ENCODE data around the gene CEP72.

The CEP72 gene

DNA sequence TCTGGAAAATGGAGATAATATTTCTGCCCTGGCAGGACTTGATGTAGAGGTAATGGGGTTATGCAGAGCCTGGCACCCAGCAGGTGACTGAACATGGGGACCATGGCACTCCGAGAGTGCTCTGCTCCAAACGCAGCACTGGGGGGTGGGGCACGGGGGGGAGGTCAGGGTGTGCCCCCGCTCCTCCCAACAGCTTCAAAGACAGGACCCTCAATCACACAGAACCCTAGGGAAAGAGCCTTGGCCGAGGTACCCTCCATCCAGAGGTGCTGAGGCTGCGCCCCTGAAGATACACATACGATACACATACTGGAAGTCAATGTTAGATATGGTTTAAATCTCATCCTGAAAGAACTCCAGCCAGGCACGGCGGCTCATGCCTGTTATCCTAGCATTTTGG, 26.6 kb upstream of the CEP72 start:
- DNase-seq: no peak
- no peak for ATAC-seq
- no peak overlapping the region for H3K27ac Mint-ChIP-seq
- peaks cover 5% of the 10 kb centered on the region for H3K36me3 Mint-ChIP-seq (ENCODE audit: low read depth)
- no peak overlapping the region for H3K4me3 Mint-ChIP-seq
- H3K9me3 Mint-ChIP-seq: peaks cover 12% of the 10 kb centered on the region
- H3K27me3 Mint-ChIP-seq: peaks cover 36% of the 10 kb centered on the region
- peaks cover 5% of the 10 kb centered on the region for H3K4me1 Mint-ChIP-seq

DNA sequence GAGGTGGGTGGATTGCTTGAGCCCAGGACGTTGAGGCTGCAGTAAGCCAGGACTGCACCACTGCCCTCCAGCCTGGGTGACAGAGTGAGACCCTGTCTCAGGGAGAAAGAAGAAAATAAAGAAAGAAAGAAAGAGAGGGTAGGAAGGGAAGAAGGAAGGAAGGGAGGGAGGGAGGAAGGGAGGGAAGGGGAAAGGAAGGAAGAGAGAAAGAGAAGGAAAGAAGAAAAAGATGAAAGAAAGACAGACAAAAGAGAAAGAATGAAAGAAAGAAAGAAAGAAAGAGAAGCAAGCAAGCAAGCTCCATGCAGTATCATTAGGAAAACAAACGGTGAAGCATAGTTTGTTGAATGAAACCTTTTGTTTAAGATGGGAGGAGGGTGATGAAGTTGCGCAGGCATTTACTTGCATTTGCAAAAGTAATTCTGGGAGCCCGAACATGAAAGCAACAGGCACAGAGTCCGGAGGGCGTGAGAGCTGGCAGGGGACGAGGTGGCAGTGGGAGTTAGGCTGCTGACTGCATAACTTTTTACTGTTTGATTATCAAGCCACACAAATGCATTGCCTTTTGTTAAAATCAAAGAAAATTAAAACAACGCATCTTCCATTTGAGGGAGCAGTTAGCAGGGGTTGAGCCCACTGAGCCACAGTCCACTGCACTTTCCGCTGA, 26.0 kb upstream of the CEP72 start:
- H3K4me3 Mint-ChIP-seq: no peak overlapping the region
- H3K4me1 Mint-ChIP-seq: peaks cover 5% of the 10 kb centered on the region
- no peak for DNase-seq
- no peak overlapping the region for H3K27ac Mint-ChIP-seq
- H3K9me3 Mint-ChIP-seq: peaks cover 12% of the 10 kb centered on the region
- H3K36me3 Mint-ChIP-seq (ENCODE audit: low read depth): peaks cover 5% of the 10 kb centered on the region
- no peak for ATAC-seq
- H3K27me3 Mint-ChIP-seq: peaks cover 36% of the 10 kb centered on the region

DNA sequence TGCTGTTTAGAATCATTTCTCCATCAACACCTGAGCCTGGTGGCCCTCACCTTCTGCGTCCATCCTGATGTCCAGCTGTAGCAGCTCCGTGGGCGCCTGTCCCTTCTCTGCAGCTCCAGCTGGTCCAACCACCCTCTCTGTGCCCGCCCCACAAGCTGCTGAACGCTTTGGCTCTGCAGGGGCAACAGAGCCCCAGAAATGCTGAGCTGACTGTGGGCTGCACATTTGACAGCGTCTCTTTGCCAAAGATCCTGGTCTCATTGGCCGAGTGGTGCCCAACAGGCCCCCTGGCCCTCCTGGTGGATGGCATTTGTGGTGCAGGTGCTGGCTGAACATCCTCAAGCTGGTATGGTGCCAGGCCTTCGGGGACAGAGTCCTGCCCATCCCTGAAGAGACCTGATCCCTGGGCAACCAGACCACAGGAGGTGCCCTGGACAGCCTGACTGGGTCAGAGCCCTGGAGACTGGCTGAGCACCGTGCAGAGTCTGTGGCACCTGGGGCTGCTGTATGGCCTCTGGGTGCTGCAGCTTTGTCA, 25.3 kb upstream of the CEP72 start:
- Mint-ChIP-seq H3K4me1 (peaks cover 5% of the 10 kb centered on the region), H3K4me3 (no peak overlapping the region), H3K9me3 (peaks cover 12% of the 10 kb centered on the region), H3K36me3 (ENCODE audit: low read depth) (peaks cover 5% of the 10 kb centered on the region), H3K27me3 (peaks cover 37% of the 10 kb centered on the region), H3K27ac (no peak overlapping the region)
- DNase-seq (no peak), ATAC-seq (no peak)

GRCh38 chr5:587403-587802, 24.7 kb upstream of the CEP72 start:
- peaks cover 35% of the 10 kb centered on the region for H3K27me3 Mint-ChIP-seq
- H3K9me3 Mint-ChIP-seq: peaks cover 12% of the 10 kb centered on the region
- H3K36me3 Mint-ChIP-seq (ENCODE audit: low read depth): peaks cover 5% of the 10 kb centered on the region
- no peak for DNase-seq
- H3K4me3 Mint-ChIP-seq: no peak overlapping the region
- no peak for ATAC-seq
- peaks cover 5% of the 10 kb centered on the region for H3K4me1 Mint-ChIP-seq
- no peak overlapping the region for H3K27ac Mint-ChIP-seq

DNA sequence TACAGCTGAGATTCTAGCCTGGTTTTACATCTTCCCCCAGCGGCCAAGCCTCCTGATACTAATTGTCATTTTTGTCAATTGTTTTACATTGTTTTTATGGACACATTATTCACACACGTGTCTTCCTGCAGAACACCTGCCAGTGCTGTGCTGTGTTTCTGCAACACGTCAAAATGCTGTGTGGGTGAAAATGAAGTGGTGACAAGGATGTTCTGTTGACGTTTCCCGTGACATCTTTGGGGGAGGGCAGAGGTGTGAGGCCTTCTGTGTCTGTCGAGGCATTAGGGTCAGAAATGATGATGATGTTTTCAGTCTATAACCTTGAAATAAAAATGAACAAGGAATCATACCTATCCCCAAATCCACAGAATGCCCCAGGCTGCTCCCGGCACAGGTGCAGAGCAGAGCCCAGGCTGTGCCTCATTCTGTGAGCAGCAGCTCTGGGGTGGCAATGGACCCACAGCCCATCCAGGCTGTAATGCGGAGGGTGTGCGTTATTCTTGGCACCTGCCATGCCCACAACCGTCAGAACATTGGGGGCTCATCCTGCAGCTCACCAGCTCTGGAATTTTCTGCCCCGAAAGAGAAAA, 23.6 kb upstream of the CEP72 start:
- Mint-ChIP-seq H3K27me3 (peaks cover 31% of the 10 kb centered on the region), H3K9me3 (peaks cover 12% of the 10 kb centered on the region), H3K4me3 (no peak overlapping the region), H3K36me3 (ENCODE audit: low read depth) (peaks cover 5% of the 10 kb centered on the region), H3K27ac (no peak overlapping the region), H3K4me1 (peaks cover 5% of the 10 kb centered on the region)
- DNase-seq: no peak
- ATAC-seq: no peak

DNA sequence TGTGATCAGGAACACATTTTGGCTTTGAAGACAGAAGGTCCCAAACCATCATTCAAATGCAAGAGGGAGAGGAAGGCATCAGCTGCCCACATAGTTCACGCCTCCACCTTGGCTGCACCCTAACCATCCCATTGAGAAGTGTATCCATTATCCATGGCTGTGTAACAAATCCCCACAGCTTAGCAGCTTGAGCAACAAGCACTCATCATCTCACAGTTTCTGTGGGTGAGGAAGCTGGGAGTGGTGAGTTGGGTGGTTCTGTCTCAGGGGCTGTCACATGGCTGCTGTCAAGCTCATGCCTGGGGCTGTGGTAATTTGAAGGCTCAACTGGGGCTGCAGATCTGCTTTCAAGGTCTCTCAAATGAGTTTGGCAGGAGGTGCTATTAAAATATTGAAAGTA, 23.0 kb upstream of the CEP72 start:
- no peak overlapping the region for H3K27ac Mint-ChIP-seq
- DNase-seq (no peak), ATAC-seq (no peak)
- peaks cover 5% of the 10 kb centered on the region for H3K4me1 Mint-ChIP-seq
- peaks cover 32% of the 10 kb centered on the region for H3K27me3 Mint-ChIP-seq
- H3K9me3 Mint-ChIP-seq: peaks cover 12% of the 10 kb centered on the region
- H3K4me3 Mint-ChIP-seq: no peak overlapping the region
- H3K36me3 Mint-ChIP-seq (ENCODE audit: low read depth): peaks cover 5% of the 10 kb centered on the region

DNA sequence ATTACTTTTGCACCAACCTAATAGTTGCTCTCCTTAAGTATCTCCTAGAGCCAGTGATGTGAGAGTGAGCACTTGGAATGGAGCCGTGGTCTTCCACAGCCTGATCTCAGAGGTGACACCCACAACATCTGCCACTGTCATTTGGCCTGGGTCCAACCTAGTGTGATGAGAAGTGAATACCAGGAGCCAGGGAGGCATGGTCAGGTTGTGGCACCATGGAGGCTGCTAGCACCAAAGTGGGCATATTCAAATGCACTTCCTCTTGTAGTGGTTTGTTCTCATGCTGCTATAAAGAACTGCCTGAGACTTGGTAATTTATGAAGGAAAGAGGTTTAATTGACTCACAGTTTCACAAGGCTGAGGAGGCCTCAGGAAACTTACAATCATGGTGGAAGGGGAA, 22.6 kb upstream of the CEP72 start:
- Mint-ChIP-seq H3K36me3 (ENCODE audit: low read depth) (peaks cover 5% of the 10 kb centered on the region), H3K9me3 (peaks cover 12% of the 10 kb centered on the region), H3K27ac (no peak overlapping the region), H3K4me3 (no peak overlapping the region), H3K4me1 (peaks cover 5% of the 10 kb centered on the region), H3K27me3 (peaks cover 32% of the 10 kb centered on the region)
- peak; percentile 28 for ATAC-seq
- no peak for DNase-seq

- Mint-ChIP-seq H3K4me1 (peaks cover 5% of the 10 kb centered on the region), H3K9me3 (peaks cover 12% of the 10 kb centered on the region), H3K36me3 (ENCODE audit: low read depth) (peaks cover 5% of the 10 kb centered on the region), H3K27ac (no peak overlapping the region), H3K4me3 (no peak overlapping the region), H3K27me3 (peaks cover 34% of the 10 kb centered on the region)
- ATAC-seq (no peak), DNase-seq (no peak)
Measured at GRCh38 chr5:590346-590745, 21.8 kb upstream of the CEP72 start.

GRCh38 chr5:591746-592145, 20.4 kb upstream of the CEP72 start:
- no peak for DNase-seq
- Mint-ChIP-seq H3K27me3 (peaks cover 31% of the 10 kb centered on the region), H3K4me3 (no peak overlapping the region), H3K4me1 (peaks cover 5% of the 10 kb centered on the region), H3K27ac (no peak overlapping the region), H3K9me3 (peaks cover 12% of the 10 kb centered on the region), H3K36me3 (ENCODE audit: low read depth) (peaks cover 5% of the 10 kb centered on the region)
- no peak for ATAC-seq

GRCh38 chr5:592158-592557, 20.0 kb upstream of the CEP72 start:
- Mint-ChIP-seq H3K27me3 (peaks cover 33% of the 10 kb centered on the region), H3K9me3 (peaks cover 12% of the 10 kb centered on the region), H3K27ac (no peak overlapping the region), H3K4me1 (peaks cover 5% of the 10 kb centered on the region), H3K36me3 (ENCODE audit: low read depth) (peaks cover 5% of the 10 kb centered on the region), H3K4me3 (no peak overlapping the region)
- DNase-seq (no peak), ATAC-seq (no peak)

GRCh38 chr5:593511-593910, 18.6 kb upstream of the CEP72 start:
- Mint-ChIP-seq H3K9me3 (peaks cover 12% of the 10 kb centered on the region), H3K27ac (no peak overlapping the region), H3K4me3 (no peak overlapping the region), H3K36me3 (ENCODE audit: low read depth) (peaks cover 5% of the 10 kb centered on the region), H3K4me1 (peaks cover 7% of the 10 kb centered on the region), H3K27me3 (peaks cover 33% of the 10 kb centered on the region)
- ATAC-seq (no peak), DNase-seq (no peak)

- Mint-ChIP-seq H3K27ac (no peak overlapping the region), H3K9me3 (peaks cover 9% of the 10 kb centered on the region), H3K4me1 (peaks cover 7% of the 10 kb centered on the region), H3K27me3 (peaks cover 42% of the 10 kb centered on the region), H3K4me3 (no peak overlapping the region), H3K36me3 (ENCODE audit: low read depth) (peaks cover 5% of the 10 kb centered on the region)
- no peak for DNase-seq
- no peak for ATAC-seq
Measured at GRCh38 chr5:594226-594860, 17.8 kb upstream of the CEP72 start.

- Mint-ChIP-seq H3K27me3 (peaks cover 46% of the 10 kb centered on the region), H3K27ac (no peak overlapping the region), H3K9me3 (no peaks in the 10 kb centered on the region), H3K4me1 (peaks cover 3% of the 10 kb centered on the region), H3K36me3 (ENCODE audit: low read depth) (no peaks in the 10 kb centered on the region), H3K4me3 (no peak overlapping the region)
- ATAC-seq (no peak), DNase-seq (no peak)
Measured at GRCh38 chr5:595285-595875, 16.8 kb upstream of the CEP72 start.

DNA sequence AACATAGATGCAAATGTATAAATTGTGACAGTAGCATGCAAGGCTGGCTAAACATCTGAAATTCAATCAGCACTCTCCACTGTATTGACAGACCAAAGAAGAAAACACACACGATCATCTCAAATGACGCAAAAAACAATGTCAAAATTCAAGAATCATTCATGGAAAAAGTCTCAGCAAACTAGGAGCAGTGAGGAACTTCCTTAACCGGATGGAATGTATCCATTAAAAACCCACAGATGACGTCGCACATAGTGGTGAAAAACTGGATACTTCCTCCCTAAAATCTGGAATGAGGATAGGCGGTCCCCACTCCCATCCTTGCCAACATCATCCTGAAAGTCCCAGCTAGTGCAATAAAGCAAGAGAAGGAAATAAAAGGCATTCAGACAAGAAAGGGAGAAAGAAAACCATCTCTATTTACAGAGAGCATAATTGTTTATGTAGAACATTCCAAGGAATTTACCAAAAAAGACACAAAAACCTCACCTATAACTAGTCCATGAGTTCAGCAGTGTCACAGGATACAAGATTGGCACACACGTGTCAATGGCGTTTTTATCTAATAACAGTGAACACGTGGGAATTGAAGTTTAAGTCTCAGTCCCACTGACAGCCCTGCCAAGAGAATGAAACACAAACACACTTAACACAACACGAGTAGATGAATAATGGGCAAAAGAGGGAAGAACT, 14.1 kb upstream of the CEP72 start:
- Mint-ChIP-seq H3K27me3 (peaks cover 33% of the 10 kb centered on the region), H3K9me3 (no peaks in the 10 kb centered on the region), H3K36me3 (ENCODE audit: low read depth) (no peaks in the 10 kb centered on the region), H3K27ac (no peak overlapping the region), H3K4me3 (no peak overlapping the region), H3K4me1 (peaks cover 3% of the 10 kb centered on the region)
- ATAC-seq (no peak), DNase-seq (no peak)
